Measurements from ENCODE around the gene TIAL1.

DNA sequence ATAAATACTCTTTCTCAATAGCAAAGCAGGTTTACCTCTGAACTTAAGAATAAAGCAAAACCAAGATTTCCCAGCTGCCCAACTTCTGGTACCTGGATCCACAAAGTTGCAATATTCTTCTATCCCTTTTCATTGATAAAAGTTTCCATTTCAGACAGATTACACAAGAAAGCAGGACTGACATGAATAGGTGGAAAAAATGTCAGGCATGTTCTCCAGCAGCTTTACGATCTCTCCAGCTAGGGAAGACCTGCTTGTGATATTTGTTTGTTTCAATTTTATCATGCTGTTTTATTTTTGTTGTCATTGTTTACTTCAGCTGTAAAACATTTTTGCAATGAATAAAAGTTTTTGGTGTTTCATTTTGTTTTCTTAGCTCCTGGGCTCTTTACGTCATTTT is 63.3 kb downstream of the TIAL1 start:
- TF ChIP-seq, protein P1, sequence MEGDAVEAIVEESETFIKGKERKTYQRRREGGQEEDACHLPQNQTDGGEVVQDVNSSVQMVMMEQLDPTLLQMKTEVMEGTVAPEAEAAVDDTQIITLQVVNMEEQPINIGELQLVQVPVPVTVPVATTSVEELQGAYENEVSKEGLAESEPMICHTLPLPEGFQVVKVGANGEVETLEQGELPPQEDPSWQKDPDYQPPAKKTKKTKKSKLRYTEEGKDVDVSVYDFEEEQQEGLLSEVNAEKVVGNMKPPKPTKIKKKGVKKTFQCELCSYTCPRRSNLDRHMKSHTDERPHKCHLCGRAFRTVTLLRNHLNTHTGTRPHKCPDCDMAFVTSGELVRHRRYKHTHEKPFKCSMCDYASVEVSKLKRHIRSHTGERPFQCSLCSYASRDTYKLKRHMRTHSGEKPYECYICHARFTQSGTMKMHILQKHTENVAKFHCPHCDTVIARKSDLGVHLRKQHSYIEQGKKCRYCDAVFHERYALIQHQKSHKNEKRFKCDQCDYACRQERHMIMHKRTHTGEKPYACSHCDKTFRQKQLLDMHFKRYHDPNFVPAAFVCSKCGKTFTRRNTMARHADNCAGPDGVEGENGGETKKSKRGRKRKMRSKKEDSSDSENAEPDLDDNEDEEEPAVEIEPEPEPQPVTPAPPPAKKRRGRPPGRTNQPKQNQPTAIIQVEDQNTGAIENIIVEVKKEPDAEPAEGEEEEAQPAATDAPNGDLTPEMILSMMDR (conservative IDR thresholded peaks at IDR 0.05), result no peak
- TF ChIP-seq ZFX (IDR thresholded peaks at IDR 0.05), result no peak

Measured in C4-2B (cell line).